ENCODE data around the gene PCDHGA3. TPM values are rescaled to one million over a fixed set of nuclear protein-coding genes. Genes with fewer than 3 reads are reported as not detected.

The PCDHGA3 gene
- total and polyA plus RNA-seq, 9 of the 15 experiments (the other 6 are each of a cell fraction or from before 2014, with no cell fraction given): 0.13 to 0.28 (median 0.18) TPM; not detected in 2

- TF ChIP-seq ZFPM2 (CRISPR knock-in tag; IDR thresholded peaks at IDR 0.05) (no peak), NRF1 (conservative IDR thresholded peaks at IDR 0.05 in 1 of 2, IDR thresholded peaks at IDR 0.05 in 1 of 2) (peak; percentile 33 to 54; a peak in 3 of 4 replicates), ZNF436 (CRISPR knock-in tag; IDR thresholded peaks at IDR 0.05) (no peak), DEAF1 (CRISPR knock-in tag; IDR thresholded peaks at IDR 0.05) (peak; percentile 55), FOXA3 (CRISPR knock-in tag; conservative IDR thresholded peaks at IDR 0.05 in 1 of 2, IDR thresholded peaks at IDR 0.05 in 1 of 2) (no peak), ZSCAN29 (IDR thresholded peaks at IDR 0.05) (no peak), HDAC2 (IDR thresholded peaks at IDR 0.05) (peak; percentile 47; the same call in 1 of the 2 replicates), RBFOX2 (IDR thresholded peaks at IDR 0.05; ENCODE audit: low read depth, low read length) (0 out of 2 replicates have a peak, but pooled peaks have one; percentile 33), L3MBTL2 (IDR thresholded peaks at IDR 0.05) (peak; percentile 91), ZNF398 (CRISPR knock-in tag; IDR thresholded peaks at IDR 0.05) (no peak), SFPQ (IDR thresholded peaks at IDR 0.05; ENCODE audit: low read depth, low read length) (no peak)
Observed at GRCh38 chr5:141326088-141326854, 17.4 kb upstream of the PCDHGA3 start (continued).
